B cell (primary cell): ENCODE data around the gene CBFB.

Experiments
- CTCF ChIP-seq: fragments of 200-600 bp; IDR thresholded peaks from one replicate; pipeline ENCODE4 v1.8.0; 2022; ENCODE audit warnings: antibody characterized with exemption, mild to moderate bottlenecking
- EZH2 ChIP-seq: IDR thresholded peaks from 2 replicates; pipeline ENCODE4 v1.6.1; 2012; ENCODE audit warnings: borderline replicate concordance, low read depth, mild to moderate bottlenecking, moderate library complexity, low read length; ENCODE audit not compliant: insufficient read depth, poor library complexity, severe bottlenecking

GRCh38 chr16:67115639-67116038 is 86.7 kb downstream of the CBFB start:
- no peak for TF ChIP-seq CTCF
- no peak for TF ChIP-seq EZH2
